Hematopoietic multipotent progenitor cell treated with erythropoietin and hydrocortisone succinate and interleukin-3 and kit ligand, for 6 days (in vitro differentiated cells): ENCODE results near the gene TMEM132D.

Experiments
- DNase-seq: peaks from one replicate; pipeline ENCODE4 v3.0.0-alpha.2; 2015

The TMEM132D gene

GRCh38 chr12:129651951-129652350 lies 251.9 kb downstream of the TMEM132D start:
- DNase-seq = no peak

GRCh38 chr12:129641926-129642325 lies 261.9 kb downstream of the TMEM132D start:
- DNase-seq = no peak

DNA sequence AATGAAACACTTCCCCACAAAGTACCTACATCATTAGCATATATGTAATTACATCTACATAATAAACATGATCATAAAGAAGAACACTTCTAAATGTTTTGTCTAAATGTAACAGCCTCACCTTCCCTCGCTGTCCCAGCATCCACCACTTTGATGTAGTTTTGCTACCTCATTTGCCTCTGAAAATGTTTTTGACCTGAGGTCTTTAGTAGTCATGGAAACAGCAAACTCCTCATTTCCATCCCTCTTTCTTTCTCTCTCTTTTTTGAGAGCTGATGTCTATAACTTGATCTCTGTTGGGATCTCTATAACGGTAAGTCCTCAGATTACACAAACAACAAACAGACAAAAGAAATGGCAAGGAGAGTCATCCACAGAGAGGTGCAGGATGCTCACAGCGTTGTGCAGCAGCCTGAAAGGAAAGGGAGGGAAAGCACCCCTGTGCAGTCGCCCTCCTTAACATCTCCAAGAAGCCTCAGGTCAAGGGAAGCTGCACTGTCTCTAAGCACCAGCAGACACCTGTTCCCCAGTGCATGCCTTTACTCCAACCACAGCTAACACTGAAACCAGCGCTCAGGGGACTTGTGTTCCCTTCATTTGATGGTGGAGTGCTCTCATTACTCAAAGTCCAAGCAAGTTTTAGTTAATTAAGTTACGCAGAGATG lies 268.7 kb downstream of the TMEM132D start:
- no peak for DNase-seq

DNA sequence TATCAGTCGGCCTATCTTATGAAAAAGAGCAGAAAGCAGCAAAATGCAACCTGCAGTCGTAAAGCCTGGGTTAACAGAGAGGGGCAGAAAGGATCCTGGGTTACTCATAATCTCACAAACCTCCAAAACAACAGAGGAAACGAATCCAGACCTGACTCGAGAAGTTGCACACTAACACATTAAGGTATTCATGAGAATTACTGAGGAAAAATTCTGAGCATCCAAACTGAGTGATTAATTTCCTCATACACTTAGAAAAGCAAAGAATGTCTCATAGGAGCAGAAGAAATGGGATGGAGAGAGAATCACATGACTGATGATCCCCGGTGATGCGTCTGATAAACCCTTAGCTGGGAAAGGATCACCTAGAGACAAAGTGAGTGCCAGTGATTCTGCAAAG lies 272.5 kb downstream of the TMEM132D start:
- no peak for DNase-seq

DNA sequence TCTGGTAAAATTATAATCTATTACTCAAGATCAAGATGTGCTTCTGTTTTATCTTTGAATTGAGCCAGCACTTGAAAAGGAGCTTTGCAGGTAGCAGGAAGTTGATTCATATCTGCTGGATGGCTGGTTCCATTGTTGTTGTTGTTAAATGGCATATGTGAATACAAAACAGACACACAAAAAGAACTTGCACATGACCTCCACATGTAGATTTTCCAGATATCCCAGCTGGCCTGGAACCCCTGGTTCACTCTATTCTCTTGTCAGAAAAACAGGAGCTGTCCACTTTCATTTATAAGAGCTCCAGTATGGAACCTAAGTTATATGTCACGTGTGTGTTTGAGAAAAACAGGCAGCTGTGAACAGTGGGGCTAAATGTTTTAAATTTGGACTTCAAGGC lies 273.9 kb downstream of the TMEM132D start:
- DNase-seq = no peak

DNA sequence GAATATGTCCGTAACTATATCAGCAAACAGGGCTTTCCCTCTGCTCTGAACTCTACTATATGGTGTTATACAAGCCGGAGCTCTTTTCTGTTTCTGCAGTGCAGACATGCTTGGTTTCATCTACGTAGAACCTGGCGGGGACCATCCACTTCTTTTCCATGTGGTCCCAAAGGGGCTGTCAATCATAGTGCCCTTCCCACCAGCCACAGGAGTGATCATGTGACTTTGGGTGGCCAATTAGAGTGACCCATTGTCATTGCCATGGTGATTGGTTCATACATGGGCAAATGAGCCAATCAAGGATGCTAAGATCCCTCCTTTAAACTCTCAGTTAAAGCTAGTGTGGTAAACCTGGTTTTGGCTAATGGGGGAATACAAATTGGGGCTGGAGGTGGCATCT lies 281.3 kb downstream of the TMEM132D start:
- DNase-seq = no peak

GRCh38 chr12:129619271-129619670 lies 284.6 kb downstream of the TMEM132D start:
- DNase-seq = no peak

- DNase-seq = no peak
Measured at GRCh38 chr12:129617849-129618248, 286.0 kb downstream of the TMEM132D start.

DNA sequence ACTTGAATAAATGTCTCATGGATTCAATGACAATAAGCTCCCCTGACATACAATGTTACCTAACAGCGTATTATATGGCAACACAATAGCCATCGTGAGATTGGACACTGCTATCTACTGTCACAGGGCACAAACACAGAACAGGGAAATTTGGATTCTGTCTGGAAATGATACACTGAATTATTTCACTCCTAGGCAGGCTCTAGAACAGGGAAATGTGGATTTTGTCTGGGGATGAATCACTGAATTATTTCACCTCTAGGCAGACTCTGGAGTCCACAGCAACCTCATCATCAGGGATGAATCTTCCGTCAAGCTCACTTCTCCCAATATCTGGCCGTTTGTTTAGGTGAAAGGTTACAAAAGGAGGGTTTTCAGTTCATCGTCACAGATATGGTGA lies 288.8 kb downstream of the TMEM132D start:
- DNase-seq = no peak

GRCh38 chr12:129614221-129614885 lies 289.5 kb downstream of the TMEM132D start:
- DNase-seq = no peak

- no peak for DNase-seq
Measured at GRCh38 chr12:129613314-129613713, 290.5 kb downstream of the TMEM132D start.

DNA sequence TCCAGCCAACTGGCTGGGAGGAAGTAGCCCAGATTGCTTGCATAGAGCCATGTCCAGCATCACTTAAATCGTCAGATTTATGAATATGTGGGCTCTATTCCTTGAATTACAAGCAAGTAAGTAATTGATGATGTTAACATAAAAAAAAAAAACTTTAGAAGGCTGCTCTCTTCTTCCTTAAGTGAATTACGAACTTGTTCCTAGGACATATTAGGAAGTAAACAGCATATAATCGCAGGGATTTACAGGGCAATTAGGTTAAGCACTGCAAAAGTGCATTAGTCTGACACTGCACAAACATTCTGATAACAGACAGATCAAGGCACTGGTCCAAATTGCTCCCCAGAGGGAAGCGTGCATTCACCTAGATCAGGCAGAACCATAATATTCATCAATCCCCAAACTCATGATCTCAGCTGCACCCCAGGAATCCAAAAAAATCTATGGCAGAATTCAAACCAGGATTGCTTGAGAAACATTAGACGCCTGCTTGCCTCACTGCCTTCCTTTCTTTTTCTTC lies 293.2 kb downstream of the TMEM132D start:
- no peak for DNase-seq

- no peak for DNase-seq
Measured at GRCh38 chr12:129607756-129608155, 296.1 kb downstream of the TMEM132D start.

DNA sequence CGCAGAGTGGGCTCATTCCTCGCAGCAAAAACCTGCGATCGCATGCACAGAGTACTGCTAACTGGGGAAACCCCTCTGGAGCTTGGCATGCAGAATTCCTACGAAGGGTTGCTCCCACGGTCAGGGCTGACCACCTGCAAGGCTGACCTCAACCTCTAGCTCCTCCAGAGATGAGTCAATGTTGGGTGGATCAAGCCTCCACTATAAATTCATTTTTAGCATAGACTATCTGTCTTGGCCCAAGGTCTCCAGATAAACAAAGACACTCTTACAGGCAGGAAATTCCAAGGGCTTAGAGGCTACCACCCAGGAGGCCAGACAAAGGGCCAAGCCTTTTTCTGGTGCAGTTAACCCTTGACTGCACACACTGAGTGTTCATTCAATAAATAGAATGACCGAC lies 296.5 kb downstream of the TMEM132D start:
- DNase-seq = no peak

- no peak for DNase-seq
Measured at GRCh38 chr12:129606239-129606638, 297.6 kb downstream of the TMEM132D start.

DNA sequence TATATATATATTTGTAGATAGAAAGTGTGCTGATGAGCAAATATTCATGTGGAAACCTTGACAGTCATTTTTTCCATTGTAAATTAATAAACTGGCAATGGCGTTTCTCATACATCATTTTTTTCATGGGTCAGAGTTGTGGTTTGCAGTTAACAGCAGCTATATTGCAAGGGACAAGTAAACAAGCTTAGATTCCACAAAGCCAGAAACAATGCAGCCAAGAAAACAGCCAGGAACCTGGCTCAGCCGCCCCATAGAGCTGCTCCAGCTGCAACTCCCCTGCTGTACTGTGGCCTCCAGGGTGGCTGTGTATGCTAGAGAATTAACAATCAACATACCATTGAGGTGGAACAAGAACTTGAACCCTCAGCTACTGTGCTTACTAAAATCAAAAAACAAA lies 298.2 kb downstream of the TMEM132D start:
- no peak for DNase-seq

DNA sequence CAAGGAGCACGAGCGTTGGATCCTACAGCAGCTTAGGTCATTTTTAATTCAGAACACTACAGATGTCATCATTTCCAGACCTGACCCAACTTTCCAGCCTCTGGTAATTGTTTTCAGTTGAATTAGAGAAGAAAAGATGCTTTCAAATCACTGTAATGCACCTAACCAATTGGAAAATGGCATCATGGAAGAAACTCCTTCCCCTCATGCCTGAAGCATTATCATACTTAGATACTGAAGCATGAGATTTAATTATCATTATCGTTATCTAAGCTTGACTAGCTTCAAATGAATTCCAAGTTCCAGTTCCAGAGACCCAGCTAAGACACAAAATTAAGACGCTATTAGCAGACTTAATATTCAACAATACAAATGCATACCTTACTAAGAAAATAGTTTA lies 299.3 kb downstream of the TMEM132D start:
- no peak for DNase-seq

DNA sequence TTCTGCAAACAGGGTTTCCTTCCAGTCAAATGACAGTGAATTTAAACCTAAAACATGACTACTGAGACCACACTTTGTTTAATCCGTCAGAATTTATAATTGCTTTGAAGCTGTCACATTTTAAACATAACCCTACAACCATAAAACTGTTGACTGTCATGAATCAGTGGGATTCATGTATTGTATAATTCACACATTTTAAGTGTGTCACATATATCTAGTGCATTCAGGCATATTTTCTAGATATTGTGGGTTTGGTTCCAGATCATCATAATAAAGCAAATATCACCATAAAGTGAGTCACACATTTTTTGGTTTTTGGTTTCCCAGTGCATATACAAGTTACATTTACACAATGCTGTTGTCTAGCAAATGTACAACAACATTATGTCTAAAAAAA lies 304.4 kb downstream of the TMEM132D start:
- no peak for DNase-seq

GRCh38 chr12:129594098-129594497 lies 309.7 kb downstream of the TMEM132D start:
- no peak for DNase-seq

DNA sequence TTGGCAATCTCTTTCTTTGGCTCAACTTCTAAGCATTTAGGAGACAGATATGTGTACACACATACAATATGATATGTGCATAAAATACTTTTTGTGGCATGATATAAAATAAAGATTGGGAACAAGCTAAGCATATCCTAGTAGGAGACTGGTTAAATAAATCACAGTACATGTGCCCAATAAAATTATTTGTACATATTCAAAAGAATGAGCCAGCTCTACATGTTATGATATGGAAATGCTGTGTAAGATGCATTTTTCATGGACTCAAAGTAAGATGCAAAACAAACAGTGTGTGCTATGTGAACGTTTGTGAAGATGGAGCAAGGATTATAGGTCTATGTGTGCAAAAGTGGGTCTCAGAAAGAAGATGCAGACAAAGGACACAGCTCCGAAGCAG lies 311.4 kb downstream of the TMEM132D start:
- DNase-seq = no peak

- no peak for DNase-seq
Measured at GRCh38 chr12:129589503-129589902, 314.3 kb downstream of the TMEM132D start.

- DNase-seq = no peak
Measured at GRCh38 chr12:129588142-129588541, 315.7 kb downstream of the TMEM132D start.

GRCh38 chr12:129585296-129585695 lies 318.5 kb downstream of the TMEM132D start:
- DNase-seq = no peak

DNA sequence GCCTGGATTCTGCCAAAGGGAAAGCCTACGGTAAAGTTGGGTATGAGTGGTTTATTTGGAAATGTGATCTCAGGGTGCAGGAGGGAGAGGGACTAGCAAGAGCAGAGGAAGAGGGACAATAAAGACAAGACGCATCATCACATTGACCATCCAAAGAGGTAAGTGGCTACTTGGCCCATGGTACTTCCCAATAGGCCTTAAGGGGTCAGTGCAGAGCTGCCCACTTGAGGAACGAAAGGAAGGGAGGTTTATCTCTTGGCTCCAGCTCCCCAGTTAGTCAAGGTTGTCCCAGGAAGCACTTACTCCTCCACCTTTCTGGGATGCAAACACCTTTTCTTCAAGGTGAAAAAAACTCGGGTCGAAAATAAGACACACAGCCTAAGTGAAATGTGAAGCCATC lies 323.9 kb downstream of the TMEM132D start:
- DNase-seq = no peak
